ENCODE results near the gene KCTD2. TPM values are rescaled to one million over a fixed set of nuclear protein-coding genes. Genes with fewer than 3 reads are reported as not detected.

KCTD2 gene
- polyA plus RNA-seq, 1 of the 3 experiments (the other 2 are of a cell fraction) = 27.5 TPM

DNA sequence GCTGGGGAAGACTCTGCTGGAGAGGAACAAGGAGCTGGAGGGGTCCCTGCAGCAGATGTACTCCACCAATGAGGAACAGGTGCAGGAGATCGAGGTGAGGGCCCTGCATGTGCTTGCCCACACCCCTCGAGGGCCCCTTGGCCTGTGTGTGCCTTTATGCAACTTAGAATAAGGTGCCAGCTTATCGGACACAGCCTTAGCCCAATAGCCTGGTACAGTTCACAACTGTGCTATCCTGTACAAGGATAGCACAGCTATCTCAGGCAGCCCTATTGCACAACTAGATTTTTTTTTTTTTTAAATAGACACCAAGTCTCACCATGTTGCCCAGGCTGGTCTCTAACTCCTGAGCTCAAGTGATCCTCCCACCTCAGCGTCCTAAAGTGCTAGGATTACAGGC, 47.5 kb upstream of the KCTD2 start:
- TF ChIP-seq SMC3 (IDR thresholded peaks at IDR 0.05; ENCODE audit: low read depth, low read length) = no peak
- TF ChIP-seq GATA2 (CRISPR knock-in tag; IDR thresholded peaks at IDR 0.05) = no peak
- TF ChIP-seq, protein P1, sequence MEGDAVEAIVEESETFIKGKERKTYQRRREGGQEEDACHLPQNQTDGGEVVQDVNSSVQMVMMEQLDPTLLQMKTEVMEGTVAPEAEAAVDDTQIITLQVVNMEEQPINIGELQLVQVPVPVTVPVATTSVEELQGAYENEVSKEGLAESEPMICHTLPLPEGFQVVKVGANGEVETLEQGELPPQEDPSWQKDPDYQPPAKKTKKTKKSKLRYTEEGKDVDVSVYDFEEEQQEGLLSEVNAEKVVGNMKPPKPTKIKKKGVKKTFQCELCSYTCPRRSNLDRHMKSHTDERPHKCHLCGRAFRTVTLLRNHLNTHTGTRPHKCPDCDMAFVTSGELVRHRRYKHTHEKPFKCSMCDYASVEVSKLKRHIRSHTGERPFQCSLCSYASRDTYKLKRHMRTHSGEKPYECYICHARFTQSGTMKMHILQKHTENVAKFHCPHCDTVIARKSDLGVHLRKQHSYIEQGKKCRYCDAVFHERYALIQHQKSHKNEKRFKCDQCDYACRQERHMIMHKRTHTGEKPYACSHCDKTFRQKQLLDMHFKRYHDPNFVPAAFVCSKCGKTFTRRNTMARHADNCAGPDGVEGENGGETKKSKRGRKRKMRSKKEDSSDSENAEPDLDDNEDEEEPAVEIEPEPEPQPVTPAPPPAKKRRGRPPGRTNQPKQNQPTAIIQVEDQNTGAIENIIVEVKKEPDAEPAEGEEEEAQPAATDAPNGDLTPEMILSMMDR (IDR thresholded peaks at IDR 0.05) = no peak
- TF ChIP-seq, protein P2, sequence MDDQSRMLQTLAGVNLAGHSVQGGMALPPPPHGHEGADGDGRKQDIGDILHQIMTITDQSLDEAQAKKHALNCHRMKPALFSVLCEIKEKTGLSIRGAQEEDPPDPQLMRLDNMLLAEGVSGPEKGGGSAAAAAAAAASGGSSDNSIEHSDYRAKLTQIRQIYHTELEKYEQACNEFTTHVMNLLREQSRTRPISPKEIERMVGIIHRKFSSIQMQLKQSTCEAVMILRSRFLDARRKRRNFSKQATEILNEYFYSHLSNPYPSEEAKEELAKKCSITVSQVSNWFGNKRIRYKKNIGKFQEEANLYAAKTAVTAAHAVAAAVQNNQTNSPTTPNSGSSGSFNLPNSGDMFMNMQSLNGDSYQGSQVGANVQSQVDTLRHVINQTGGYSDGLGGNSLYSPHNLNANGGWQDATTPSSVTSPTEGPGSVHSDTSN (IDR thresholded peaks at IDR 0.05) = no peak
- TF ChIP-seq RCOR1 (IDR thresholded peaks at IDR 0.05; ENCODE audit: low read length) = no peak
- TF ChIP-seq MXI1 (IDR thresholded peaks at IDR 0.05; ENCODE audit: low read depth, low read length) = no peak
- no peak for TF ChIP-seq YY1 (IDR thresholded peaks at IDR 0.05; ENCODE audit: low read depth)
- TF ChIP-seq POLR2AphosphoS5 (IDR thresholded peaks at IDR 0.05; ENCODE audit: low read depth, low read length) = no peak
- TF ChIP-seq, protein P3, sequence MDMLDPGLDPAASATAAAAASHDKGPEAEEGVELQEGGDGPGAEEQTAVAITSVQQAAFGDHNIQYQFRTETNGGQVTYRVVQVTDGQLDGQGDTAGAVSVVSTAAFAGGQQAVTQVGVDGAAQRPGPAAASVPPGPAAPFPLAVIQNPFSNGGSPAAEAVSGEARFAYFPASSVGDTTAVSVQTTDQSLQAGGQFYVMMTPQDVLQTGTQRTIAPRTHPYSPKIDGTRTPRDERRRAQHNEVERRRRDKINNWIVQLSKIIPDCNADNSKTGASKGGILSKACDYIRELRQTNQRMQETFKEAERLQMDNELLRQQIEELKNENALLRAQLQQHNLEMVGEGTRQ (IDR thresholded peaks at IDR 0.05; ENCODE audit: borderline replicate concordance, low read depth, low read length) = no peak
- no peak for TF ChIP-seq NRF1 (IDR thresholded peaks at IDR 0.05; ENCODE audit: low read depth, low read length)
- TF ChIP-seq, protein P4, sequence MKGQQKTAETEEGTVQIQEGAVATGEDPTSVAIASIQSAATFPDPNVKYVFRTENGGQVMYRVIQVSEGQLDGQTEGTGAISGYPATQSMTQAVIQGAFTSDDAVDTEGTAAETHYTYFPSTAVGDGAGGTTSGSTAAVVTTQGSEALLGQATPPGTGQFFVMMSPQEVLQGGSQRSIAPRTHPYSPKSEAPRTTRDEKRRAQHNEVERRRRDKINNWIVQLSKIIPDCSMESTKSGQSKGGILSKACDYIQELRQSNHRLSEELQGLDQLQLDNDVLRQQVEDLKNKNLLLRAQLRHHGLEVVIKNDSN (IDR thresholded peaks at IDR 0.05; ENCODE audit: borderline replicate concordance, low read depth) = no peak
- TF ChIP-seq TCF12 (IDR thresholded peaks at IDR 0.05) = no peak
- TF ChIP-seq JUND (IDR thresholded peaks at IDR 0.05) = no peak
- no peak for TF ChIP-seq RAD21 (IDR thresholded peaks at IDR 0.05; ENCODE audit: low read length)
- TF ChIP-seq, protein P5, sequence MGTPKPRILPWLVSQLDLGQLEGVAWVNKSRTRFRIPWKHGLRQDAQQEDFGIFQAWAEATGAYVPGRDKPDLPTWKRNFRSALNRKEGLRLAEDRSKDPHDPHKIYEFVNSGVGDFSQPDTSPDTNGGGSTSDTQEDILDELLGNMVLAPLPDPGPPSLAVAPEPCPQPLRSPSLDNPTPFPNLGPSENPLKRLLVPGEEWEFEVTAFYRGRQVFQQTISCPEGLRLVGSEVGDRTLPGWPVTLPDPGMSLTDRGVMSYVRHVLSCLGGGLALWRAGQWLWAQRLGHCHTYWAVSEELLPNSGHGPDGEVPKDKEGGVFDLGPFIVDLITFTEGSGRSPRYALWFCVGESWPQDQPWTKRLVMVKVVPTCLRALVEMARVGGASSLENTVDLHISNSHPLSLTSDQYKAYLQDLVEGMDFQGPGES (IDR thresholded peaks at IDR 0.05; ENCODE audit: low read depth, low read length) = no peak
- TF ChIP-seq MEF2A (IDR thresholded peaks at IDR 0.05; ENCODE audit: borderline replicate concordance, low read depth) = no peak
- TF ChIP-seq, protein P6, sequence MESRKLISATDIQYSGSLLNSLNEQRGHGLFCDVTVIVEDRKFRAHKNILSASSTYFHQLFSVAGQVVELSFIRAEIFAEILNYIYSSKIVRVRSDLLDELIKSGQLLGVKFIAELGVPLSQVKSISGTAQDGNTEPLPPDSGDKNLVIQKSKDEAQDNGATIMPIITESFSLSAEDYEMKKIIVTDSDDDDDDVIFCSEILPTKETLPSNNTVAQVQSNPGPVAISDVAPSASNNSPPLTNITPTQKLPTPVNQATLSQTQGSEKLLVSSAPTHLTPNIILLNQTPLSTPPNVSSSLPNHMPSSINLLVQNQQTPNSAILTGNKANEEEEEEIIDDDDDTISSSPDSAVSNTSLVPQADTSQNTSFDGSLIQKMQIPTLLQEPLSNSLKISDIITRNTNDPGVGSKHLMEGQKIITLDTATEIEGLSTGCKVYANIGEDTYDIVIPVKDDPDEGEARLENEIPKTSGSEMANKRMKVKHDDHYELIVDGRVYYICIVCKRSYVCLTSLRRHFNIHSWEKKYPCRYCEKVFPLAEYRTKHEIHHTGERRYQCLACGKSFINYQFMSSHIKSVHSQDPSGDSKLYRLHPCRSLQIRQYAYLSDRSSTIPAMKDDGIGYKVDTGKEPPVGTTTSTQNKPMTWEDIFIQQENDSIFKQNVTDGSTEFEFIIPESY (IDR thresholded peaks at IDR 0.05; ENCODE audit: borderline replicate concordance, low read depth) = no peak
- Histone ChIP-seq H3K9ac (no peak overlapping the region), H3K27ac (ENCODE audit: low read depth in 2 of 2, low read length in 1 of 2) (no peak overlapping the region), H3K27me3 (ENCODE audit: insufficient read depth) (no peaks in the 10 kb centered on the region), H3K4me3 (ENCODE audit: low read depth in 2 of 2, low read length in 1 of 2) (no peak overlapping the region), H3K4me2 (no peak overlapping the region), H3K9me3 (no peaks in the 10 kb centered on the region), H3K79me2 (ENCODE audit: insufficient read depth) (peaks cover 36% of the 10 kb centered on the region), H4K20me1 (ENCODE audit: insufficient read depth) (no peaks in the 10 kb centered on the region), H2AFZ (ENCODE audit: low read depth) (no peak overlapping the region), H3K4me1 (ENCODE audit: control insufficient read depth in 1 of 2, insufficient read depth in 2 of 2, low read depth in 1 of 2, low read length in 1 of 2) (no peaks in the 10 kb centered on the region), H3K9me2 (no peaks in the 10 kb centered on the region), H3K36me3 (replicated peaks in 1 of 2; ENCODE audit: control insufficient read depth in 1 of 2, insufficient read depth in 2 of 2, low read length in 1 of 2) (peaks cover 30 to 31% of the 10 kb centered on the region in 2 experiments), H3F3A (replicated peaks; ENCODE audit: insufficient read depth) (no peaks in the 10 kb centered on the region)
- POLR2A ChIA-PET = interaction anchor here (0.6 to 1.3 kb wide), 8 partner anchors 9 to 183 kb away, joined by 3 to 6 read pairs (median 4); partner anchors contain the start of genes CDR2L and MRPL58
- WGBS (ENCODE audit: low lambda C conversion rate) = 80% methylated on average over 4 of the region's 4 CpGs
- CTCF ChIA-PET = interaction anchor here (0.9 to 19.8 kb wide), 5 partner anchors 11 to 134 kb away, joined by 3 to 295 read pairs (median 5); no protein-coding TSS in a partner anchor
- DNase-seq = no peak
